Gastrocnemius medialis (tissue), 4 donors: ENCODE data around the gene SCNN1G. TPM values are rescaled to one million over a fixed set of nuclear protein-coding genes. Genes with fewer than 3 reads are reported as not detected.

Source experiments
- ATAC-seq, 2 donors: fragments of 150-250 bp; one replicate each; pipeline ENCODE4 v1.9.1; 2016
- DNase-seq, 2 donors: peaks; one replicate each; pipeline ENCODE4 v3.0.0-alpha.2; 2019
- H3K27ac ChIP-seq, 4 donors: fragments of 200-600 bp; sonication (generic); 1 replicate in 1 of 4; 2 replicates in 3 of 4; pipeline ENCODE4 v1.5.1; 2016 to 2018; ENCODE audit warnings: mild to moderate bottlenecking in 2 of 4, moderate library complexity in 1 of 4
- H3K27me3 ChIP-seq, 3 donors: fragments of 200-600 bp; sonication (generic) in 2 of 3; 1 replicate in 1 of 3; 2 replicates in 2 of 3; pipeline versions ENCODE4 v1.5.1 to v1.6.0; 2016 to 2019; ENCODE audit warnings: mild to moderate bottlenecking in 1 of 3, moderate library complexity in 1 of 3
- H3K36me3 ChIP-seq, 2 donors: fragments of 200-600 bp; sonication (generic) in 1 of 2; one replicate each; pipeline ENCODE4 v1.5.1; 2017 to 2018
- H3K4me1 ChIP-seq, 2 donors: fragments of 200-600 bp; sonication (generic) in 1 of 2; one replicate each; pipeline ENCODE4 v1.5.1; 2016 to 2017; ENCODE audit warnings: mild to moderate bottlenecking in 2 of 2
- H3K4me3 ChIP-seq, 4 donors: fragments of 200-600 bp; sonication (generic) in 3 of 4; 1 replicate in 1 of 4; 2 replicates in 3 of 4; pipeline ENCODE4 v1.5.1; 2016 to 2019; ENCODE audit warnings: mild to moderate bottlenecking in 2 of 4
- H3K9me3 ChIP-seq, 3 donors: fragments of 200-600 bp; sonication (generic) in 2 of 3; 1 replicate in 1 of 3; 2 replicates in 2 of 3; pipeline ENCODE4 v1.5.1; 2016 to 2019
- CTCF ChIP-seq, 5 experiments: fragments of 450-650 bp in 3 of 5; fragments of 200-600 bp in 2 of 5; sonication (generic) in 2 of 5; IDR thresholded peaks in 4 of 5; conservative IDR thresholded peaks in 1 of 5; 1 replicate in 4 of 5; 2 replicates in 1 of 5; pipeline ENCODE4 v1.5.1; 2016 to 2019; ENCODE audit warnings: antibody characterized with exemption in 5 of 5, mild to moderate bottlenecking in 3 of 5, moderate library complexity in 3 of 5
- POLR2A ChIP-seq, 2 donors: fragments of 450-650 bp; IDR thresholded peaks; one replicate each; pipeline ENCODE4 v1.6.1; 2017; ENCODE audit warnings: antibody characterized with exemption in 2 of 2, mild to moderate bottlenecking in 2 of 2, moderate library complexity in 2 of 2
- in situ Hi-C, 4 donors: fragments of 200-750 bp; cut with MboI; loops; one replicate each; pipeline versions ENCODE4 v1.15.0 to v1.8.0; 2017; ENCODE audit warnings: low sequenced_read_pairs in 4 of 4
- intact Hi-C: fragments of 100-400 bp; cut with DNase I; formaldehyde crosslinking; loops from one replicate; pipeline ENCODE4 v1.15.1; 2023; ENCODE audit warnings: low total_unique reads
- total RNA-seq, 4 donors: library from RNA; depleted of rRNA; stranded (reverse); fragments of >200 nt; gene quantifications; one replicate each; pipeline versions ENCODE4 v1.1.0 to v1.2.3, GENCODE V29; 2016

SCNN1G gene
- total RNA-seq, 4 donors from 2014 or later = 0.58 TPM; not detected in 3

DNA sequence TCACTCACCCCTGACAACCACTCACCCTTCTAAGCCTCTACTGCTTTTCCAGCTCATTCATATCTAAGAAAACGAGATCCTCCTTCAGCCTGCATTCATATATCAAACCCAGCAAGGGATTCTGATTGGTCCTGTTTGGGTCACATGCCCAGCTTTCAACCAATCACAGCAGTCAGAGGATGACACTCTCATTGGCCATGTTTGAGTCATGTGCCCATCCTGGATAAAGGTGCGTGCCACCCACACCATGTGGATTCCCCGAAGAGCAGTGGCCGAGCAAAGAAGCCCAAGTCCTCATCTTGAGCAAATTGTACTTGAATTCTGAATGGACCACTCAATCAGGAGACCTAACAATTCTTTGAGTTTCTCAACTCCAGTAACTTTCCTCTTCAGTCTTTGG is 45.0 kb downstream of the SCNN1G start:
- TF ChIP-seq CTCF (IDR thresholded peaks at IDR 0.05 in 4 of 5, conservative IDR thresholded peaks at IDR 0.05 in 1 of 5) (no peak), POLR2A (IDR thresholded peaks at IDR 0.05) (no peak)
- ATAC-seq (no peak), DNase-seq (no peak)
- Histone ChIP-seq H3K4me3 (no peak overlapping the region), H3K4me1 (no peaks in the 10 kb centered on the region), H3K27ac (no peak overlapping the region), H3K36me3 (no peaks in the 10 kb centered on the region), H3K27me3 (no peaks in the 10 kb centered on the region), H3K9me3 (no peaks in the 10 kb centered on the region)
- in situ Hi-C loops (no loop called here), intact Hi-C loops (no loop called here)

GRCh38 chr16:23229714-23230113 is 47.2 kb downstream of the SCNN1G start:
- ATAC-seq = no peak
- H3K27ac ChIP-seq = no peak overlapping the region
- H3K9me3 ChIP-seq = no peaks in the 10 kb centered on the region
- TF ChIP-seq POLR2A (IDR thresholded peaks at IDR 0.05) = no peak
- TF ChIP-seq CTCF (IDR thresholded peaks at IDR 0.05 in 4 of 5, conservative IDR thresholded peaks at IDR 0.05 in 1 of 5) = no peak
- no peaks in the 10 kb centered on the region for H3K36me3 ChIP-seq
- no peaks in the 10 kb centered on the region for H3K27me3 ChIP-seq
- no peak overlapping the region for H3K4me3 ChIP-seq
- no peak for DNase-seq
- intact Hi-C loops (no loop called here), in situ Hi-C loops (no loop called here)
- H3K4me1 ChIP-seq = no peaks in the 10 kb centered on the region

GRCh38 chr16:23232806-23233205 is 50.3 kb downstream of the SCNN1G start:
- Histone ChIP-seq H3K27ac (no peak overlapping the region), H3K36me3 (no peaks in the 10 kb centered on the region), H3K27me3 (no peaks in the 10 kb centered on the region), H3K4me1 (no peaks in the 10 kb centered on the region), H3K4me3 (no peak overlapping the region), H3K9me3 (no peaks in the 10 kb centered on the region)
- no peak for ATAC-seq
- in situ Hi-C loops = no loop called here
- intact Hi-C loops = no loop called here
- TF ChIP-seq POLR2A (IDR thresholded peaks at IDR 0.05) (no peak), CTCF (IDR thresholded peaks at IDR 0.05 in 4 of 5, conservative IDR thresholded peaks at IDR 0.05 in 1 of 5) (no peak)
- DNase-seq = no peak

GRCh38 chr16:23235176-23235575 is 52.6 kb downstream of the SCNN1G start:
- no peak for ATAC-seq
- H3K9me3 ChIP-seq = no peaks in the 10 kb centered on the region
- in situ Hi-C loops = no loop called here

More at GRCh38 chr16:23235176-23235575, 52.6 kb downstream of the SCNN1G start:
- no peak overlapping the region for H3K27ac ChIP-seq
- no peaks in the 10 kb centered on the region for H3K4me1 ChIP-seq
- DNase-seq = no peak
- TF ChIP-seq CTCF (IDR thresholded peaks at IDR 0.05 in 4 of 5, conservative IDR thresholded peaks at IDR 0.05 in 1 of 5) (no peak), POLR2A (IDR thresholded peaks at IDR 0.05) (no peak)
- no peaks in the 10 kb centered on the region for H3K27me3 ChIP-seq
- intact Hi-C loops = no loop called here
- H3K36me3 ChIP-seq = no peaks in the 10 kb centered on the region
- no peak overlapping the region for H3K4me3 ChIP-seq
